HEK293T (cell line): ENCODE results near the gene ZNF766.

Experiments used
- BHLHE40 ChIP-seq: fragments of 450-650 bp; IDR thresholded peaks from 2 replicates; pipeline ENCODE4 v1.6.1; 2016; ENCODE audit warnings: mild to moderate bottlenecking, moderate library complexity, borderline replicate concordance
- ELF4 ChIP-seq: fragments of 450-650 bp; IDR thresholded peaks from 2 replicates; pipeline ENCODE4 v1.6.1; 2017; ENCODE audit warnings: antibody characterized with exemption
- FOXA1 ChIP-seq: fragments of 450-650 bp; IDR thresholded peaks from 2 replicates; pipeline ENCODE4 v1.6.1; 2016; ENCODE audit warnings: mild to moderate bottlenecking
- LEF1 ChIP-seq: fragments of 450-650 bp; IDR thresholded peaks from 2 replicates; pipeline ENCODE4 v1.6.1; 2017; ENCODE audit warnings: mild to moderate bottlenecking, borderline replicate concordance
- ZNF384 ChIP-seq: fragments of 450-650 bp; IDR thresholded peaks from 2 replicates; pipeline ENCODE4 v1.6.1; 2016

GRCh38 chr19:52345162-52345561 is 75.8 kb downstream of the ZNF766 start:
- TF ChIP-seq FOXA1: no peak
- TF ChIP-seq ZNF384: no peak
- TF ChIP-seq LEF1: no peak
- no peak for TF ChIP-seq BHLHE40
- TF ChIP-seq ELF4: no peak
